GM19324 (cell line): ENCODE measurements around the gene MSI2.
"Not testable (repeated sequence)": the region's sequence is repeated elsewhere in the genome, so short reads cannot be mapped to it uniquely, and the experiment has no call there.

ENCODE experiments used
- ATAC-seq: cut with Tn5 transposase; IDR thresholded peaks from one replicate; pipeline ENCODE4 v1.9.1; 2021; ENCODE audit warnings: mild to moderate bottlenecking, moderate library complexity; ENCODE audit not compliant: unreplicated experiment, low FRiP score

MSI2 gene

GRCh38 chr17:57621791-57622190 lies 365.5 kb downstream of the MSI2 start:
- not testable (repeated sequence) for ATAC-seq

- ATAC-seq: no peak
Measured at GRCh38 chr17:57622306-57622682, 366.0 kb downstream of the MSI2 start.

- peak; percentile 59 for ATAC-seq
Measured at GRCh38 chr17:57622683-57623433, 366.5 kb downstream of the MSI2 start.

GRCh38 chr17:57623620-57624019 lies 367.3 kb downstream of the MSI2 start:
- no peak for ATAC-seq

- no peak for ATAC-seq
Measured at GRCh38 chr17:57624386-57624785, 368.1 kb downstream of the MSI2 start.

GRCh38 chr17:57625511-57625910 lies 369.2 kb downstream of the MSI2 start:
- no peak for ATAC-seq

- no peak for ATAC-seq
Measured at GRCh38 chr17:57625957-57626356, 369.6 kb downstream of the MSI2 start.

GRCh38 chr17:57626520-57627210 lies 370.3 kb downstream of the MSI2 start:
- no peak for ATAC-seq

GRCh38 chr17:57627591-57627990 lies 371.3 kb downstream of the MSI2 start:
- ATAC-seq: no peak

GRCh38 chr17:57628421-57628820 lies 372.1 kb downstream of the MSI2 start:
- no peak for ATAC-seq

GRCh38 chr17:57629470-57629869 lies 373.1 kb downstream of the MSI2 start:
- ATAC-seq: no peak

GRCh38 chr17:57629886-57630285 lies 373.6 kb downstream of the MSI2 start:
- ATAC-seq: no peak

- no peak for ATAC-seq
Measured at GRCh38 chr17:57630736-57631135, 374.4 kb downstream of the MSI2 start.

- ATAC-seq: no peak
Measured at GRCh38 chr17:57631871-57632270, 375.5 kb downstream of the MSI2 start.

- ATAC-seq: no peak
Measured at GRCh38 chr17:57632294-57632693, 376.0 kb downstream of the MSI2 start.

- ATAC-seq: no peak
Measured at GRCh38 chr17:57633236-57633635, 376.9 kb downstream of the MSI2 start.

- no peak for ATAC-seq
Measured at GRCh38 chr17:57634713-57635465, 378.6 kb downstream of the MSI2 start.

- no peak for ATAC-seq
Measured at GRCh38 chr17:57636274-57636673, 380.0 kb downstream of the MSI2 start.

- no peak for ATAC-seq
Measured at GRCh38 chr17:57636985-57637665, 380.8 kb downstream of the MSI2 start.

GRCh38 chr17:57637666-57638010 lies 381.3 kb downstream of the MSI2 start:
- ATAC-seq: no peak

- no peak for ATAC-seq
Measured at GRCh38 chr17:57638284-57638683, 382.0 kb downstream of the MSI2 start.
